B cell (primary cell): ENCODE data around the gene SPEN. TPM values are rescaled to one million over a fixed set of nuclear protein-coding genes. Genes with fewer than 3 reads are reported as not detected.

Experiments used
- ATAC-seq: fragments of 200-7000 bp; cut with Tn5 transposase; one replicate; pipeline ENCODE4 v1.10.0; 2021; ENCODE audit warnings: low read depth, mild to moderate bottlenecking, moderate number of reproducible peaks, moderate library complexity
- CTCF ChIA-PET: fragments of 350-600 bp; sonication (Branson Sonifier 250); formaldehyde crosslinking; loops from one replicate; lab custom pipeline; 2021; ENCODE audit warnings: antibody characterized with exemption, inconsistent platforms; lab: Charles Lee
- POLR2A ChIA-PET: fragments of 350-600 bp; sonication (Branson Sonifier 250); formaldehyde crosslinking; loops from one replicate; lab custom pipeline; 2021; ENCODE audit warnings: antibody characterized with exemption; lab: Charles Lee
- DNase-seq: peaks from one replicate; pipeline ENCODE4 v3.0.0; 2013
- H2AFZ ChIP-seq: 2 replicates; pipeline ENCODE4 v1.6.1; 2012; ENCODE audit warnings: mild to moderate bottlenecking, low read depth, low read length; ENCODE audit not compliant: insufficient read depth, poor library complexity, severe bottlenecking
- H3K27ac ChIP-seq, 2 donors: 1 replicate in 1 of 2; 2 replicates in 1 of 2; pipeline ENCODE4 v1.5.1; 2012 to 2013; ENCODE audit warnings: low read length in 2 of 2, mild to moderate bottlenecking in 2 of 2, moderate library complexity in 1 of 2
- H3K27me3 ChIP-seq, 4 experiments: fragments of 200-600 bp in 1 of 4; sonication (generic) in 1 of 4; replicated peaks in 1 of 4; 1 replicate in 2 of 4; 2 replicates in 2 of 4; pipeline versions ENCODE4 v1.6.1 to v1.7.0; 2013 to 2016; ENCODE audit warnings: low read length in 3 of 4, mild to moderate bottlenecking in 2 of 4, mixed read lengths in 1 of 4, moderate library complexity in 1 of 4; ENCODE audit not compliant: insufficient read depth in 4 of 4, control insufficient read depth in 3 of 4; ENCODE audit errors: control extremely low read depth in 1 of 4
- H3K36me3 ChIP-seq, 2 experiments: replicated peaks in 1 of 2; 1 replicate in 1 of 2; 2 replicates in 1 of 2; pipeline versions ENCODE4 v1.6.1 to v1.7.1; 2013; ENCODE audit warnings: low read length in 1 of 2; ENCODE audit not compliant: insufficient read depth in 2 of 2, control insufficient read depth in 1 of 2; ENCODE audit errors: control extremely low read depth in 1 of 2, extremely low read depth in 1 of 2
- H3K4me1 ChIP-seq, 2 donors: fragments of 200-600 bp in 1 of 2; sonication (generic) in 1 of 2; 1 replicate in 1 of 2; 2 replicates in 1 of 2; pipeline versions ENCODE4 v1.5.1 to v1.6.1; 2013 to 2017; ENCODE audit warnings: low read length in 2 of 2; ENCODE audit not compliant: control insufficient read depth in 2 of 2, insufficient read depth in 2 of 2
- H3K4me2 ChIP-seq: replicated peaks from 2 replicates; pipeline ENCODE3; 2012; ENCODE audit warnings: mild to moderate bottlenecking, low read depth, low read length; ENCODE audit not compliant: poor library complexity, severe bottlenecking
- H3K4me3 ChIP-seq, 5 experiments: fragments of 200-600 bp in 1 of 5; sonication (generic) in 1 of 5; 1 replicate in 3 of 5; 2 replicates in 2 of 5; pipeline versions ENCODE4 v1.5.1 to v1.7.0; 2011 to 2016; ENCODE audit warnings: low read length in 4 of 5, mild to moderate bottlenecking in 4 of 5, low read depth in 2 of 5, control low read depth in 1 of 5, moderate library complexity in 1 of 5; ENCODE audit not compliant: insufficient read depth in 1 of 5; ENCODE audit errors: control extremely low read depth in 1 of 5, extremely low read depth in 1 of 5
- H3K79me2 ChIP-seq: fragments of 200-600 bp; sonication (generic); one replicate; pipeline ENCODE4 v1.6.0; 2016; ENCODE audit warnings: low read length; ENCODE audit not compliant: control insufficient read depth, insufficient read depth
- H3K9ac ChIP-seq: fragments of 200-600 bp; sonication (generic); 2 replicates; pipeline ENCODE4 v1.6.1; 2017; ENCODE audit warnings: mild to moderate bottlenecking, low read length, moderate library complexity
- H3K9me3 ChIP-seq, 3 donors: one replicate each; pipeline versions ENCODE4 v1.6.1 to v1.7.1; 2013; ENCODE audit warnings: low read length in 2 of 3; ENCODE audit not compliant: control insufficient read depth in 2 of 3, insufficient read depth in 1 of 3; ENCODE audit errors: control extremely low read depth in 1 of 3
- H4K20me1 ChIP-seq: 2 replicates; pipeline ENCODE4 v1.6.0; 2012; ENCODE audit warnings: mild to moderate bottlenecking, low read length; ENCODE audit not compliant: insufficient read depth, control insufficient read depth, poor library complexity, severe bottlenecking
- H3K27ac Mint-ChIP-seq: one replicate; pipeline ENCODE4 v1.8.0; 2021; ENCODE audit warnings: mixed read lengths
- H3K27me3 Mint-ChIP-seq: one replicate; pipeline ENCODE4 v1.8.0; 2021; ENCODE audit warnings: mixed read lengths
- H3K4me1 Mint-ChIP-seq: one replicate; pipeline ENCODE4 v1.8.0; 2021; ENCODE audit warnings: mixed read lengths
- H3K4me3 Mint-ChIP-seq: one replicate; pipeline ENCODE4 v1.8.0; 2021; ENCODE audit warnings: mixed read lengths
- H3K9me3 Mint-ChIP-seq: one replicate; pipeline ENCODE4 v1.8.0; 2022; ENCODE audit warnings: mixed read lengths; ENCODE audit not compliant: insufficient read depth
- EZH2 ChIP-seq: IDR thresholded peaks from 2 replicates; pipeline ENCODE4 v1.6.1; 2012; ENCODE audit warnings: borderline replicate concordance, low read depth, mild to moderate bottlenecking, moderate library complexity, low read length; ENCODE audit not compliant: insufficient read depth, poor library complexity, severe bottlenecking
- WGBS: methylation state at CpG from one replicate; pipeline ENCODE4 v1.1.5; 2013; ENCODE audit warnings: missing lambda C conversion rate; ENCODE audit not compliant: insufficient coverage; 5-methylcytosine and 5-hydroxymethylcytosine counted together
- intact Hi-C: fragments of 100-400 bp; cut with micrococcal nuclease; formaldehyde crosslinking; loops from one replicate; pipeline ENCODE4 v1.10.0; 2022
- polyA plus RNA-seq: library from polyadenylated mRNA; depleted of rRNA; stranded (reverse); fragments of >200 nt; gene quantifications from 2 replicates; pipeline ENCODE4 v1.2.3, GENCODE V29; 2012
- total RNA-seq, 2 donors: library from RNA; stranded (reverse); fragments of 120-200 nt in 1 of 2; gene quantifications; 1 replicate in 1 of 2; 2 replicates in 1 of 2; pipeline versions ENCODE4 v1.2.3 to v1.2.4, GENCODE V29; 2013 to 2022
- TF ChIP-seq, protein P1 (sequence below): fragments of 200-600 bp; IDR thresholded peaks from one replicate; pipeline ENCODE4 v1.8.0; 2022; ENCODE audit warnings: antibody characterized with exemption, mild to moderate bottlenecking

The SPEN gene
- total and polyA plus RNA-seq, 2 donors (not counting 1 experiment from before 2014, with no cell fraction given): 29.1 to 126 TPM

DNA sequence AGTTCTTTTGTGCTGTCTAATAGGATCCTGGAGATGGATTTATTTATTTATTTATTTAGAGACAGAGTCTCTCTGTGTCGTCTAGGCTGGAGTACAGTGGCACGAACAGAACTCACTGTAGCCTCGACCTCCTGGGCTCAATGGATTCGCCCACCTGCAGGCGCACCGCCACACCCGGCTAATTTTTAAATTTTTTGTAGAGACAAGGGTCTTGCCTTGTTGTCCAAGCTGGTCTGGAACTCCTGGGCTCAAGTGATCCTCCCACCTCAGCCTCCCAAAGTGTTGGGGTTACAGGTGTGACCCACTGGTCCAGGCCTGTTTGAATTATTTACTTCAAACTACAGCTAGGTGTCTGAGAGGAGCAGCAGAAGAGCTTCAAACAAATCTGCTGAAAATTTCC, 9.6 kb upstream of the SPEN start:
- H3K9me3 ChIP-seq: peaks cover 0 to 4% (median 0%) of the 10 kb centered on the region in 3 donors
- peaks cover 25 to 38% of the 10 kb centered on the region in 2 donors for H3K4me1 ChIP-seq
- ChIA-PET CTCF (interaction anchor here (1.4 to 3.3 kb wide), 4 partner anchors 9 to 49 kb away, joined by 3 to 17 read pairs (median 7); partner anchors contain the start of gene SPEN), POLR2A (interaction anchor here (0.5 to 9.6 kb wide), 3 partner anchors 10 to 39 kb away, joined by 3 to 221 read pairs (median 4); partner anchors contain the start of gene SPEN)
- Mint-ChIP-seq H3K9me3 (no peaks in the 10 kb centered on the region), H3K27ac (peak overlapping the region; percentile 95), H3K4me1 (peaks cover 28% of the 10 kb centered on the region), H3K27me3 (no peaks in the 10 kb centered on the region), H3K4me3 (peak overlapping the region; percentile 97)
- no peaks in the 10 kb centered on the region for H4K20me1 ChIP-seq
- DNase-seq: no peak
- H2AFZ ChIP-seq: peak overlapping the region; percentile 88
- peaks cover 7% of the 10 kb centered on the region for H3K79me2 ChIP-seq
- WGBS: 92% methylated on average over 7 of the region's 7 CpGs
- no peak for ATAC-seq
- H3K27ac ChIP-seq: peak overlapping the region in 1 of 2 donors; percentile 98
- peak overlapping the region; percentile 97 for H3K4me2 ChIP-seq
- TF ChIP-seq, protein P1, sequence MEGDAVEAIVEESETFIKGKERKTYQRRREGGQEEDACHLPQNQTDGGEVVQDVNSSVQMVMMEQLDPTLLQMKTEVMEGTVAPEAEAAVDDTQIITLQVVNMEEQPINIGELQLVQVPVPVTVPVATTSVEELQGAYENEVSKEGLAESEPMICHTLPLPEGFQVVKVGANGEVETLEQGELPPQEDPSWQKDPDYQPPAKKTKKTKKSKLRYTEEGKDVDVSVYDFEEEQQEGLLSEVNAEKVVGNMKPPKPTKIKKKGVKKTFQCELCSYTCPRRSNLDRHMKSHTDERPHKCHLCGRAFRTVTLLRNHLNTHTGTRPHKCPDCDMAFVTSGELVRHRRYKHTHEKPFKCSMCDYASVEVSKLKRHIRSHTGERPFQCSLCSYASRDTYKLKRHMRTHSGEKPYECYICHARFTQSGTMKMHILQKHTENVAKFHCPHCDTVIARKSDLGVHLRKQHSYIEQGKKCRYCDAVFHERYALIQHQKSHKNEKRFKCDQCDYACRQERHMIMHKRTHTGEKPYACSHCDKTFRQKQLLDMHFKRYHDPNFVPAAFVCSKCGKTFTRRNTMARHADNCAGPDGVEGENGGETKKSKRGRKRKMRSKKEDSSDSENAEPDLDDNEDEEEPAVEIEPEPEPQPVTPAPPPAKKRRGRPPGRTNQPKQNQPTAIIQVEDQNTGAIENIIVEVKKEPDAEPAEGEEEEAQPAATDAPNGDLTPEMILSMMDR: no peak
- TF ChIP-seq EZH2: no peak
- H3K9ac ChIP-seq: peak overlapping the region; percentile 97
- peak overlapping the region in 1 of 5 experiments; percentile 97 for H3K4me3 ChIP-seq
- H3K36me3 ChIP-seq: no peaks in the 10 kb centered on the region
- intact Hi-C loops: loop anchor here (1.0 to 5.0 kb wide), 2 partner anchors 9 to 529 kb away; partner anchors contain the start of genes SPEN and SZRD1
- H3K27me3 ChIP-seq: no peaks in the 10 kb centered on the region

DNA sequence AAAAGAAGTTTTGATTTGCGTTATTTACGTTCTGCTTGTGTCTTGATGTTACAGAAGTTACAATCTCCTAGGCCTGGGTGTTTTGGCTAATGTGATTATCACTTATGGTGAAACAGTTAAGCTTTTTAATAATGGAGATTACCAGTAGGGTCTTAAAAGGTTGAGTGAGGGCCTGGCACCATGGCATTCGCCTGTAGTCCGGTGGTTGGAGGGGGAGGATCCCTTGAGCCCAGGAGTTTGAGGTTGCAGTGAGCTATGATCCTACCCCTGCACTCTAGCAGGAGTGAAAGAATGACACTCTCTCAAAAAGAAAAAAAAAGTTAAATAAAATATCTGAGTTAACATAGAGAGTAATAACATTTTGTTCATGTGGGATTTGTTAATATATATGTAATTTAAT, 8.8 kb upstream of the SPEN start:
- H3K27ac Mint-ChIP-seq: peak overlapping the region; percentile 79
- Histone ChIP-seq H4K20me1 (no peaks in the 10 kb centered on the region), H3K79me2 (no peaks in the 10 kb centered on the region), H3K9me3 (peaks cover 0 to 4% (median 0%) of the 10 kb centered on the region in 3 donors), H3K27ac (no peak overlapping the region), H3K4me2 (no peak overlapping the region), H3K9ac (no peak overlapping the region), H2AFZ (no peak overlapping the region), H3K36me3 (no peaks in the 10 kb centered on the region), H3K4me3 (no peak overlapping the region), H3K4me1 (peaks cover 20 to 38% of the 10 kb centered on the region in 2 donors), H3K27me3 (no peaks in the 10 kb centered on the region)
- peaks cover 27% of the 10 kb centered on the region for H3K4me1 Mint-ChIP-seq
- H3K4me3 Mint-ChIP-seq: no peak overlapping the region
- ChIA-PET CTCF (interaction anchor here (3.3 kb wide), 1 partner anchor 8 kb away, joined by 17 read pairs; the partner anchor contains the start of gene SPEN), POLR2A (interaction anchor here (0.5 to 9.6 kb wide), 2 partner anchors 9 to 14 kb away, joined by 4 to 221 read pairs; partner anchors contain the start of gene SPEN)
- no peaks in the 10 kb centered on the region for H3K9me3 Mint-ChIP-seq
- WGBS: 100% methylated on average over 2 of the region's 4 CpGs
- H3K27me3 Mint-ChIP-seq: no peaks in the 10 kb centered on the region
- intact Hi-C loops: loop anchor here (5.0 kb wide), 1 partner anchor 529 kb away; the partner anchor contains the start of gene SZRD1
- DNase-seq (no peak), ATAC-seq (no peak)
- TF ChIP-seq EZH2: no peak
- TF ChIP-seq, protein P1: no peak
